SK-N-MC (cell line): ENCODE data around the gene AMN.

Source experiments
- EZH2 ChIP-seq: fragments of 200-600 bp; sonication (generic); IDR thresholded peaks from one replicate; pipeline ENCODE4 v1.6.1; 2017; ENCODE audit warnings: antibody characterized with exemption
- POLR2AphosphoS5 ChIP-seq: IDR thresholded peaks from 2 replicates; pipeline ENCODE4 v1.6.1; 2012; ENCODE audit warnings: mild to moderate bottlenecking, low read depth, low read length, borderline replicate concordance

DNA sequence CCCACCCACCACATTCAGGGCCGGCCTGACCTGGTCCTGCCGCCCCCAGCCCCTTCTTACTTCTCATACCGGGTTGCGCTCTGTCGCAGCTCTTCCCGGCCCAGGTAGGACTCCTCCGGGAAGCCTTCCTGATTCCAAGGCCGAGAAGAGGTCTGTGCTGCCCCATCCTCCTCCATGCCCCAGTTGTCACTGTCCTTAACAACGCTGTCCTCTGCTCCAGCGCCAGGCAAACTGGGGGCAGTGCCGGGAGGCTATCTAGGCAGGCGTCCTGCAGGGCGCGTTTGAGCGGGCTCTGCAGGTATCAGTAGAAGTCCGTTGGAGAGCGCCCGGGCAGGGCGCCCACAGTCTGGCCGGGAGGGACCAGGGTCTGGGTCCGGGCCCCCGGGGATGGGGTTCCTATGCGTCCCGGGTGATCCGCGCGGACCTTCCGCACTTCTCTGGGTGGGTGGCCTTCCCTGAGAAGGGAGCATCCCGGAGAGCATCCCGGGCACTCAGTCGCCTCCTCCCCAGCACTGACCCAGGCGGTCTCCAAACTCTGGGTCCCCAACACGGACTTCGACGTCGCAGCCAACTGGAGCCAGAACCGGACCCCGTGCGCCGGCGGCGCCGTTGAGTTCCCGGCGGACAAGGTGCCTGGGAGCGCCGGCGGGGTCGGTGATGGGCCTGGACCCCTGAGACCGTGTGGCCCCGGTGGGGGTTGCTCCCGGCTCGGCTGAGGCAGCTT, 900 bp downstream of the AMN start:
- TF ChIP-seq POLR2AphosphoS5: no peak
- TF ChIP-seq EZH2: no peak
